ENCODE data around the gene LRP1B. TPM values are rescaled to one million over a fixed set of nuclear protein-coding genes. Genes with fewer than 3 reads are reported as not detected.

Gene LRP1B
- total RNA-seq, 1 donor from 2014 or later = 0.54 TPM

GRCh38 chr2:141652308-141652707, 478.5 kb downstream of the LRP1B start:
- Mint-ChIP-seq H3K36me3 (ENCODE audit: low read depth) (no peaks in the 10 kb centered on the region), H3K9me3 (no peaks in the 10 kb centered on the region), H3K4me3 (no peak overlapping the region), H3K27me3 (ENCODE audit: low read depth) (no peaks in the 10 kb centered on the region), H3K4me1 (no peaks in the 10 kb centered on the region), H3K27ac (ENCODE audit: unreplicated experiment) (no peak overlapping the region)
- TF ChIP-seq CTCF (conservative IDR thresholded peaks at IDR 0.05) = no peak
- DNase-seq (ENCODE audit: low read depth, low spot score) = no peak

DNA sequence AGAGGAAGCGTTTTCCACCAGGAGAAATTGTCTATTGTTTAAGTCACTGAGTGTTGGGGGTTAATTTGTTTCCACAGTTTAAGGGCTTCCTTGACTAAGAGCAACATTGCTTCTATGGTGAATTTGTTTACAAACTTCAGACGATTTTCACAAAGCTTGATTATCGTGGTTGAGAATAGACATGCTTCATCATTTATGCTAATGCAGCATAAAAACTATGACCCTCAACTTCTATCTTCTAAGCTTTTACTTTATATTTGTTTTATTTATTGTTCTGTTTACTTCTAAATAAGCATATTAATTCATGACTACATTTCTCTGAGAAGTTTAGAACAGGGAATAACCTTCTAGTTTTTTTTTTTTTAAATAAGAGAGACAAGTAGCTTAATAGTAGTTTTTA, 483.5 kb downstream of the LRP1B start:
- no peak for TF ChIP-seq CTCF (conservative IDR thresholded peaks at IDR 0.05)
- Mint-ChIP-seq H3K36me3 (ENCODE audit: low read depth) (no peaks in the 10 kb centered on the region), H3K27me3 (ENCODE audit: low read depth) (peaks cover 5% of the 10 kb centered on the region), H3K4me1 (no peaks in the 10 kb centered on the region), H3K4me3 (no peak overlapping the region), H3K27ac (ENCODE audit: unreplicated experiment) (no peak overlapping the region), H3K9me3 (peaks cover 8% of the 10 kb centered on the region)
- DNase-seq (ENCODE audit: low read depth, low spot score) = no peak

DNA sequence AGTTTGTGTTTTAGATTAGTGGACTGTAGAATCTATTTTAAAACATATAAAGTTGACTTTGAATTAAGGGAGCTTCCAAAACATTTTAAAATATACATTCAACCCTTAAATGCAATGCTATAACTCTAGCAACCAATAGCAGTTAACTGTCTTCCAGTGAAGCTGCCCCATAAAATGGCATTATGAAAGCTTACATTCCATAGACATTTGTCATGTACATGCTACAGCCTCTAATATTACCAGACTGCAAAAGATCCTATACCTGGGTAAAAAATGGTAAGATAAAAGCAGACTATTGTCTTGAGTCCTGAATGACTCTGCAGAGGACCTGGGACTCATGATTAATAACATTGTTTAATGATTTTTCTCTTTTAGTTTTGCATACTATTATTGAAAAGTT, 489.4 kb downstream of the LRP1B start:
- Mint-ChIP-seq H3K4me1 (no peaks in the 10 kb centered on the region), H3K27me3 (ENCODE audit: low read depth) (no peaks in the 10 kb centered on the region)

DNA sequence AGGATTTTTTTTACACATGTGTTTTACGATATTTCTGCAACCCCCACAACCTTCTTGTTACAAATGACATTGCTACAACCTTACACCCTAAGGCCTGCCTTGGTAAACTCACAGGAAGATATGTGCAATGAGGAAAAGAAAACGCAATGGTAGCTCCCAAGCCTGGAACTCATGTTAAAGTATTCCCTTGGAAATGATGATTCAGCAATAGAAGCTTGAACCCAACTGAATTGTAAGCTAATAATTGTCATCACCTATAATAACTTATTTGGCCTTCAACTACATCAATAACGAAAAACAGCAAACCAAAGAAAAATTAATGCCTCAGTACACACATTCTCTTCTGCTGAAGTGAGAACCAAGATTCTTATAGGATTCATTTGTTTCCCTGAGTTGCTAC, 491.0 kb downstream of the LRP1B start:
- no peaks in the 10 kb centered on the region for H3K36me3 Mint-ChIP-seq (ENCODE audit: low read depth)
- H3K27ac Mint-ChIP-seq (ENCODE audit: unreplicated experiment) = no peak overlapping the region
- no peak overlapping the region for H3K4me3 Mint-ChIP-seq
- DNase-seq (ENCODE audit: low read depth, low spot score) = no peak
- TF ChIP-seq CTCF (conservative IDR thresholded peaks at IDR 0.05) = no peak
- H3K9me3 Mint-ChIP-seq = peaks cover 5% of the 10 kb centered on the region
- H3K4me1 Mint-ChIP-seq = no peaks in the 10 kb centered on the region
- H3K27me3 Mint-ChIP-seq (ENCODE audit: low read depth) = no peaks in the 10 kb centered on the region

More for the DNA sequence above, 489.4 kb downstream of the LRP1B start:
- Mint-ChIP-seq H3K9me3 (peaks cover 5% of the 10 kb centered on the region), H3K4me3 (no peak overlapping the region), H3K27ac (ENCODE audit: unreplicated experiment) (no peak overlapping the region), H3K36me3 (ENCODE audit: low read depth) (no peaks in the 10 kb centered on the region)
- TF ChIP-seq CTCF (conservative IDR thresholded peaks at IDR 0.05) = no peak
- DNase-seq (ENCODE audit: low read depth, low spot score) = no peak

DNA sequence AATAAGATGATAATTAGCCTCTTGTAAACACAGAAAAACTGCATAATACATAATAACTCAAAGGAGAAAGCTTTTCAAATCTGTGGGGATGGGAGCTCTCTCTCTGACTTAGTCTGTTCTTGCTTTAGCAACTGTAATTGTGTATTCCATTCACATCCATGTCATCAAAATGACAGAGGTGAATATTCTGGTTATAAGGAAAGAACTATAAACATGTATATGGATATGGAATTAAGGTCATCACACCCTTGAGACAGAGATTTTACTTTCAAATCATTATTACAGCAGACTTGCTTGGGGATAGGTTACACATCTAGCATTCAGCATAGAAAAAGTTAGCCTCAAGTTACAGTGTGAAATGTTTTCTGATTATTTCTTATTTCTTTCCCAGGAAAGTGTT, 497.7 kb downstream of the LRP1B start:
- no peak for TF ChIP-seq CTCF (conservative IDR thresholded peaks at IDR 0.05)
- H3K9me3 Mint-ChIP-seq = no peaks in the 10 kb centered on the region
- H3K4me3 Mint-ChIP-seq = no peak overlapping the region
- H3K27me3 Mint-ChIP-seq (ENCODE audit: low read depth) = no peaks in the 10 kb centered on the region
- no peaks in the 10 kb centered on the region for H3K4me1 Mint-ChIP-seq
- no peaks in the 10 kb centered on the region for H3K36me3 Mint-ChIP-seq (ENCODE audit: low read depth)
- DNase-seq (ENCODE audit: low read depth, low spot score) = no peak
- no peak overlapping the region for H3K27ac Mint-ChIP-seq (ENCODE audit: unreplicated experiment)

DNA sequence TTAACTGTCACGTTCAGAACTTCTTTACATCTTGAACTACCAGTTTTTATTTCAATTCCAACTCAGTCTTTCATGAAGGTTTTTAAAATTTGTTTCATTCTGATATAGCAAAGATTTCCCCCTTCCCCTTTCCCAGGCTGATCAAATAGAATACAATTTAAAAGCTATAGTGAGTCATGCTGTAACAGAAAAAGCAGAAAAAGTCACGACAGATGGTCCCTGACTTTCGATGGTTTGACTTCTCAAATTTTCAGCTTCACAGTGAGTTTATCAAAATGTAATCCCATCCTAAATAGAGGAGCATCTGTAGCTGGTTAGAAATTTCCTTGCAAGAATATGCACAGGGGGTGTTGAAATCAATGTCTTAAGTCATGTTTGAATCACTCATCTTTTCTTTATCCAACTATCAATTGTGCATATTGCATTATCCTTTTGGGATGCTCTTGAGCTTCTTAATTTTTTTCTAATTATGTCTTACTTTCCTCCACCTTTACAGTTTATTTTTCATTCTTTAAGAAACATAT, 500.3 kb downstream of the LRP1B start:
- no peaks in the 10 kb centered on the region for H3K9me3 Mint-ChIP-seq
- H3K4me3 Mint-ChIP-seq = no peak overlapping the region
- TF ChIP-seq CTCF (conservative IDR thresholded peaks at IDR 0.05) = no peak
- no peaks in the 10 kb centered on the region for H3K36me3 Mint-ChIP-seq (ENCODE audit: low read depth)
- no peaks in the 10 kb centered on the region for H3K4me1 Mint-ChIP-seq
- no peak overlapping the region for H3K27ac Mint-ChIP-seq (ENCODE audit: unreplicated experiment)
- DNase-seq (ENCODE audit: low read depth, low spot score) = no peak
- no peaks in the 10 kb centered on the region for H3K27me3 Mint-ChIP-seq (ENCODE audit: low read depth)

All from neural crest cell (in vitro differentiated cells).